GM21786 (cell line): ENCODE data around the gene MPND.
A peak's percentile ranks its signal among the peaks of the same experiment; 100 is the strongest.

Experiments
- ATAC-seq: cut with Tn5 transposase; IDR thresholded peaks from one replicate; pipeline ENCODE4 v1.9.1; 2021; ENCODE audit not compliant: unreplicated experiment

MPND gene, protein sequence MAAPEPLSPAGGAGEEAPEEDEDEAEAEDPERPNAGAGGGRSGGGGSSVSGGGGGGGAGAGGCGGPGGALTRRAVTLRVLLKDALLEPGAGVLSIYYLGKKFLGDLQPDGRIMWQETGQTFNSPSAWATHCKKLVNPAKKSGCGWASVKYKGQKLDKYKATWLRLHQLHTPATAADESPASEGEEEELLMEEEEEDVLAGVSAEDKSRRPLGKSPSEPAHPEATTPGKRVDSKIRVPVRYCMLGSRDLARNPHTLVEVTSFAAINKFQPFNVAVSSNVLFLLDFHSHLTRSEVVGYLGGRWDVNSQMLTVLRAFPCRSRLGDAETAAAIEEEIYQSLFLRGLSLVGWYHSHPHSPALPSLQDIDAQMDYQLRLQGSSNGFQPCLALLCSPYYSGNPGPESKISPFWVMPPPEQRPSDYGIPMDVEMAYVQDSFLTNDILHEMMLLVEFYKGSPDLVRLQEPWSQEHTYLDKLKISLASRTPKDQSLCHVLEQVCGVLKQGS

DNA sequence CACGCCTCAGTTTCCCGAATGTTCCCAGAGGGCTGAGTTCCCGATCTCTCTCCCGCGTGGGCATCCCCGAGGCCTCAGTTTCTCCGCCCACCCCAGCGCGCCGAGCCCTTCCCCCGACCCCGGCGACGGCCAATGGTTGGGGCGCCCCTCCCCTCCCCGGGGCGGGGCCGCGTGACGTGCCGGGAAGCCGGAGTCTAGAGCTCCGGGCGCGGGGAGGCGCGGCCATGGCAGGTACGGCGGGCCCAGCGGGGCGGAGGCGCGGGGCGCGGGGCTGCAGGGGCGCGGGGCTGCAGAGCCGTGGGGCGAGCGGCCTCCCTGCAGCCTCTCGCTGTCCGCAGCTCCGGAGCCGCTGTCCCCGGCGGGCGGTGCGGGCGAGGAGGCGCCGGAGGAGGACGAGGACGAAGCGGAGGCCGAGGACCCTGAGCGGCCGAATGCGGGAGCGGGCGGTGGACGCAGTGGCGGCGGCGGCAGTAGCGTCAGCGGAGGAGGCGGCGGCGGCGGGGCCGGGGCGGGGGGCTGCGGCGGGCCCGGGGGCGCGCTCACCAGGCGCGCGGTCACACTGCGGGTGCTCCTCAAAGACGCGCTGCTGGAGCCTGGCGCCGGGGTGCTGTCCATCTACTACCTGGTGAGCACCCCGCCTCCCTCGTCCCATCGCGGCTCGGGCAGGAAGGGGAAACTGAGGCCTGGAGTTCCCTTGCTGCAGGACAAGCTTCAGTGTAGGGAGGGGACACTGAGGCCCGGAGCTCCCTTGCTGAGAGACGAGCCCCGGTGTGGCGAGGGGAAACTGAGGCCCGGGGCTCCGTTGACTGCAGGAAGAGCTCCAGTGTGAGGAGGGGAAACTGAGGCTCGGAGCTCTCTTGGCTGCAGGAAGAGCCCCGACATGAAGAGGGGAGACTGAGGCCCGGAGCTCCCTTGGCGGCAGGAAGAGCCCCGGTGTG, at the start of gene MPND:
Gene MPND, plus strand, starts transcription at position 193 of the 938 bp plus-strand sequence. Its CDS starts 32 bp downstream, at position 225.
- peak; percentile 36 for ATAC-seq

DNA sequence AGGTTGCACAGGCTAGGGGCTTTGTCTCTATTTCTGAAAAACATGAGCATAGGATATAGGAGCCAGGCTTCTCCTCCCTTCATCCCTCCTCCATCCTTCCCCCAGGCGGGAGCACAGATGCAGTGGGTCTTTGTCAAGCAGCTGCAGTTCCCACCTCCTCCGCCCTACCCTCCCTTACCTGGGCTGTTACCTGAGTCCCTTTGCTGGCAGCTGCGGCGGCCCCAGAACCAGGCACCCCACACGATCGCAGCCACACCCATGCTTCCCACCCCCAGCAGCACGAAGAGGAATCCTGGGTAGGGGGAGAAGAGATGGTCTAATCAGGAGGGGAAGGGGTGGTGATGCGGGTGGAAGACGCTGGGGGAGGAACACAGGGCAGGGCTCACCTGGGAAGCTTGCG, 49.0 kb upstream of the MPND start:
- no peak for ATAC-seq

DNA sequence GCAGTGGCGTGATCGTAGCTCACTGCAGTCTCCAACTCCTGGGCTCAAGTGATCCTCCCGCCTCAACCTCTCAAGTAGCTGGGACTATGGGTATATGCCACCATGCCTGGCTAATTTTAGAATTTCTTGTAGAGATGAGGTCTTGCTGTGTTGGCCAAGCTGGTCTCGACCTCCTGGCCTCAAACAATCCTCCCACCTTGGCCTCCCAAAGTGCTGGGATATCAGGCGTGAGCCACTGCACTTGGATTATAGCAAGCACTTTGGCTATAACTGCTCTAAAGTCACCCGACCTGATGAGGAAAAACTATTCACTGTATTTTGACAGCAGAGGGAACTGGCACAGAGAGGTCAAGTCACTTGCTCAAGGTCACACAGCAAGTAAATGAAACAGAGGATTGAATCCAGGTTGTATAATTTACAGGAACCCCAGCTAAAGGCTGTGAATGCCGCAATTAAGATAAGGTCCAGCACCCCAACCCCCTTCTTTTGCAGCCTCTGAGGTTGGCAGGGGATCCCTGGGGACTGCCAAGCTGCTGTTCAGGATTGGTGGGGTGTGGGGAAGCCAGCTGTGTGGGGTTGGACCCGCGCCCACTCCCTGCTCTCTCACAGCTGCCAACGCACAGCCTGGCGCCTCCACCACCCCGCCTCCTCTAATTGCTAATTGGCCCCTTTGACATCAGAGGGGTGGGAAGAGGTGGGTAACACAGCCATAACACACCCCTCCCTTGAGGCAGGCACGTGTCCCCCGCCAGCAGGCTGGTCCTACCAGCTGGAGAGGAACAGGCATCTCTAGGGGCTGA, 47.2 kb upstream of the MPND start:
- no peak for ATAC-seq

DNA sequence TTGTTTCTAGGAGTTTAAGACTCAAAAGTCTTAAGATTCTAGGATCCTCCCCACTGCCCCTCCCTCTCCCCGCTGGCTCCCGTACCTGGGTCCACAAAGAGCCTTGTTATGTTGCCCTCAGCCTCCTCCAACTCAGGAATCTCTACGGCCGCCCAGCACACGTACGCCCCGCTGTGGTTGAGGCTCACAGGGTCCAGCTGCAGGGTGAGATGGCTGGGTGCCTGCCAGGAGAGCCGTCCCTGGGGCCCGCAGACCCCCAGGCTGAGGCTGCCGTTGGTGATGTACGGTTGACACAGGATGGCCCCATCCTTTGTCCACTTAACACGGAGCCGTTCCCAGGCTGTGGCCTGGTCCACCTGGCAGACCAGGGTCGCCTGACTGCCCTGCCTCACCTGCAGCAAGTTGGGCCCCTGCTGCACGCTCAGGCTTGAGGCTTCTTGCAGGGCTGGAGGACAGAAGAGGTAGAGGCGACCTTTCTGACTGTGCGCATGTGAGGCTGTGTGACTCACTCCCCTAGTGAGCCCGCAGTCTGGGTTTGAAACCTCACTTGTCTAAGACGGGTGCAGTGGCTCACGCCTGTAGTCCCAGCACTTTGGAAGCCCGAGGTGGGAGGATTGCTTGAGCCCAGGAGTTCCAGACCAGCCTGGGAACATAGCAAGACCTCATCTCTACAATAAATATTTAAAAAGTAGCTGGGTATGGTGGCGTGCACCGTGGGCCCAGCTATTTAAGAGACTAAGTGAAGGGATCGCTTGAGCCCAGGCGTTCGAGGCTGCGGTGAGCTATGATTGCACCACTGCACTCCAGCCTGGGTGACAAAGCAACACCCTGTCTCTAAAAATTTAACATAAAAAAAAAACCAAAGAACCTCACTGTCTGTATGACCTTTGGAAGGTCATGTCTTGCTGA, 45.2 kb upstream of the MPND start:
- ATAC-seq = no peak

DNA sequence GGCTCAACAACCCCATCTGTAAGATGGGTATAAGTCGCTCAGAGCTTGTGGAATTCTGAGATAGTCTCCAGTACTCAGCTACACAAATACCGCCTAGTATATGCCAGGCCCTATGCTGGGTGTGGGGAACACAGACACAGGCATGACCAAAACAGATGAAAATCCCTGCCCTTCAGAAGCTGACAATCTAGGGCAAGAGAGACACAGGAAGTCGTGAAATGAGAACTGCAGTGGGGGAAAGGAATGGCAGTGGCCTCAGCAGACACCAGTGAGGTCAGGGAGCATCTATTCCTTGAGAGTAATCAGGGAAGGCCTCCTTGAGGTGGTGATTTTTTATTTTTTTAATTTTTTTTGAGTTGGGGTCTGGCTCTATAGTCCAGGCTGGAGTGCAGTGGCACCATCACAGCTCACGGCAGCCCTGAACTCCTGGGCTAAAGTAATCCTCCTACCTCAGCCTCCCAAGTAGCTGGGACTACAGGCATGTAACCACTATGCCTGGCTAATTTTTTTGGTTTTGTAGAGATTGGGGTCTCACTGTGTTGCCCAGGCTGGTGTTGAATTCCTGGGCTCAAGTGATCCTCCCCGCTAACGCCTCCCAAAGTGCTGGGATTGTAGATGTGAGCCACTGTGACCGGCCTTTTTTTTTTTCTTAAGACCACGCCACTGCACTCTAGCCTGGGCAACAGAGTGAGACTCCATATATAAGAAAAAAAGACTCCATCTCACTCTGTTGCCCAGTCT, 44.4 kb upstream of the MPND start:
- ATAC-seq = no peak

DNA sequence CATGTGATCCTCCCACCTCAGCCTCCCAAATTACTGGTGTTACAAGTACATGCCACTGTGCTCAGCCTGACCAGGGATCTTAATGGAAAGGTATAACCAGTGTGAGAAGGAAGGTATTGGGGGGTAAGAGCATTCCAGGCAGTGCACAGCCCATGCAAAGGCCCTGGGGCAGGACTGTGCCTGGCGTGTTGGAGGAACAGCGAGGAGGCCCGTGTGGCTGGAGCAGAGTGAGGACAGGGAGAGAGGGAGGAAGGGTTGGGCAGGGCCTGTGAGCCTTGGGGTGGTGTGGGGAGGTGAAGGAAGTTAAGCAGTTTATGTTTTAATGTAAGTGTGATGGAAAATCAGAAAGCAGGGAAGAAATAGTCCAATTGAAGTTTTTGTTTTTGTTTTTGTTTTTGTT, 42.8 kb upstream of the MPND start:
- no peak for ATAC-seq

DNA sequence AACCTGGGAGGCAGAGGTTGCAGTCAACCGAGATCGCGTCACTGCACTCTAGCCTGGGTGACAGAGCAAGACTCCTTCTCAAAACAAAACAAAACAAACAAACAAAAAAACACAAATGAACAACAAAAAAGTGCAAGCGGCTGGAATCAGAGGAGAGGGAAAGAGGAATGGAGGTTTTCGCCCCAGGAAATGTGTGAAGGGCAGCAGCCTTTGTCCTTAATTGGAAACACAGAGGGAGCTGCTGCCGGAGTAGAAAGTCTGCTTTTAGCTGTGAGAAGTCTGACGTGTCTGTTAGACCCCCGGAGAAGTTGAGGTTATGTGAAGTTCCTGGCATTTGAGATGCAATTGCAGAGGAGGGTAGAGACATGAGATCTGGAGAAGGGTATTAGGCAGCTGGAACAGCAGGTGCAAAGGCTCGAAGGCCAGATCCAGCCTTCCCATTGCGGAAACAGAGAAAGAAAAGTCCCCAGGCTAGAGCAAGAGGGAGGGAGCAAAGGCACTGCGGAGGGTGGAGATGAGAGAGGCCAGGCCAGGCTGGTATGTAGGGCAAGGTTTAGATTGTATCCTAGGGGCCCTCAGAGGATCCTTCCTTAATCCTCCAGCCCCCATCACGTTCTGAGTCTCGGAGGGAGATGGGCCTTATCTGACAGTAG, 41.6 kb upstream of the MPND start:
- ATAC-seq = no peak

DNA sequence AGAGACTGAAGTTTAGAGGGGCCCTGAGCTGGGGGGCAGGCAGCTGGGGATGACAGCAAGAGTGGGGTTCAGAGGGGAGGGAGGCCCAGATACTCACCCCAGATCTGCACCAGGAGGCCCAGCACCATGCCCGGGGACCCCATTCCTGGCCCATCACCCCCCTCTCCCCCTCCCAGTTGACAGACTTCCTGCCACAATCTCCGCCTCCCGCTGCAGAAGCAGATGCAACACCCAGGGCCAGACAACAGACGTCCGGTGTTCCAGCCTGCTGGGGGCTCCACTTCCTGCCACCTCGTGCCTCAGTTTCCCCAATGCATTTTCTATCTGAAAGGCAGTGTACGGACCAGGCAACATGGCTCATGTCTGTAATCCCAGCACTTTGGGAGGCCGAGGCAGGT, 41.1 kb upstream of the MPND start, which contains the start of gene TMIGD2:
Gene TMIGD2, minus strand, starts transcription at position 147 of the 398 bp plus-strand sequence. Its CDS starts 4 bp downstream, at position 143.
- no peak for ATAC-seq

DNA sequence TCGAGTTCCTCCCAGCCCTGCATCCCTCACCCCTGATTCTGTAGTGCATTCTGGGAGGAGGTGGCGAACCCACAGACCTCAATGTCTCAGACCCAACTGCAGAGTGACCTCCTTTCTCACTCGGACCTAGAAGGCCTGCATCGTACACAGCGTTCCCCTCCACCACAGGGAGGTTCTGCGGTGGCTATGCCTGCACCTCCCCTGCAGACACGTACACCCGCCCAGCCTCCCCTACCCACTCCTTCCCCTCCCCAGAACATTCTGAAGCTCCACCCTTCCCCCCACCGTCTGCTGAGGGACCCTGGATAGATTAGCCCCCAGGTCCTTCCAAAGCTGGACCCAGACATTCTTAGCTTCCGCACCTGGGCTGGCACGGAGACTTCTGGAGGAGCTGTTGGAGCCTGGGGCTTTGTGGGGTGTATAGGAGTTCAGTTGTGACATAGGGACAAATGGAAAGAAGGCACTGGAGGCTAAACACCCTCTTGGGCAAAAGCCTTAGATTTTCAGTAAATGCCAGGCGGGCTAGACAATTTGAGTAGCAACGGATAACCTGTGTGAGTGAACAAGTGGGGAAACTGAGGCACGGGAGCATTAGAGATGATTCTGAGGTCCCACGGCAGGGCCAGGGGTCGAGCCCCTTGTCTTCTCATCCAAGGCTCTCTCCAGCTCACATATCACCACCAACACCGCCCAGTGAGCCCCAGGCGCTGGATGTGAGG, 39.4 kb upstream of the MPND start:
- no peak for ATAC-seq

DNA sequence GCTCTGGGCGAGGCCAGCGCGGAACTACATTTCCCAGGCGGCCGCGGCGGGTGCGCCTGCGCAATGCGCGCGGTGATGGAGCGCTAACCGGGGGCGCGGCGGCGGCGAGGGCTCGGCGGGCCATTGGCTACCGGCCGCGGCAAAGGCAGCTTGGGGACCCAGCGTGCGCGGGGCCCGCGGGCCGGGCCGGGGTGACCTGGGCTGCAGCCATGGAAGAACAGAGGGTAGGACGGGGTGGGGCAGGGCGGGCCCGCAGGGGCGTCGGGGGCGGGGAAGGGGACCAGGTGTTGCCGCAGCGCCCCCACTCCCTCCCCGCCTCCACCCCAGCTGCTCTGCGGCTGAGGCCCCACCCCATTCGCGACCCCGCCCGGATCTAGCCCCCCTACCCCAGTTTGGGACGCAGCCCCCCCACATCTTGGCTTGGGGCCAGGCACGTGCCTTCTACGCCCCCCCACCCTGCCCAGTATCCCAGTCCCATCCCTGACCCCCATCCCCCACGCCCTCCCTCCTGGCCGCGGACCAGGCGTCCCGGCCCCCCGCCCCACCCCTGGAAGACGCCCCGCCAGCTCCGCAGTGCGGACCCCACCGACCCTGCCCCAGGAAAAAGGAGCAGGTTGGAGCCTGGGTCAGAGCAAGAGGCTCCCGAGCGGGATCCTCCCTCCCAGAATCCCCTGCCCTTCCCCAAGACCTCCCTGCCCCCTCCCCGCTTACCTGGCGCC, 38.7 kb upstream of the MPND start, which contains the start of gene FSD1:
Gene FSD1, plus strand, starts transcription at position 61 of the 719 bp plus-strand sequence. Its CDS starts 149 bp downstream, at position 210.
- no peak for ATAC-seq

DNA sequence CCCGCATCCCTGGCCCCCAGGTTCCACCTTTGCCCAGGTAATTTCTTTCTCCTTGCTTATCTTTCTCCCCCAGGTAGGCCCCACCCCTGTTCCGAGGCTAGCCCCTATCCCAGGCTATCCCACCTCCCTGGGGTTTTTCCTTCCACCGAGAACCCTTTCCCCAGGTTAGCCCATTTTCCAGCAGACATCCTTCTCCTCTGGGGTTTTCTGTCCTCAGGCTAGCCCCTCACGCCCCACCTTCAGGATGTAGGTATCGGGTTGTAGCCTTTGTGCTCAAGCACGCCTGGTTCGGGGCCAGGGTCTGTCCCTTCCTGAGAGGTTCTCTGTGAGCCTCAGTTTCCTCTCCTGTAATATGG, 38.1 kb upstream of the MPND start:
- no peak for ATAC-seq

DNA sequence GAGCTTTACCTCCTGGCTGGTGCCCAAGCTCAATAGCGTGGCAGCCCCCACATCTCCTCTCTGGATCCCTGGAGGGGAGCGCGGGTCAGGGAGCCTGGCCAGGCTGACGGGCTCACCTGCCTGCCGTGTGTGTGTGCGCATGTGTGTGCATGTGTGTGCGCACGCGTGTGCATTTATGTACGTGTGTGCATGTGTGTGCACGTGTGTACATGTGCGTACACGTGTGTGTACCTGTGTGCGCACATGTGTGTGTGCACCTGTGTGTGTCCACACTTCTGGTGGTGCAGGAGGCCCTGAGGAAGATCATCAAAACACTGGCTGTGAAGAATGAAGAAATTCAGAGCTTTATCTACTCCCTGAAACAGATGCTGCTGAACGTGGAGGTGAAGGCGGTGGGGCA, 37.7 kb upstream of the MPND start:
- no peak for ATAC-seq

DNA sequence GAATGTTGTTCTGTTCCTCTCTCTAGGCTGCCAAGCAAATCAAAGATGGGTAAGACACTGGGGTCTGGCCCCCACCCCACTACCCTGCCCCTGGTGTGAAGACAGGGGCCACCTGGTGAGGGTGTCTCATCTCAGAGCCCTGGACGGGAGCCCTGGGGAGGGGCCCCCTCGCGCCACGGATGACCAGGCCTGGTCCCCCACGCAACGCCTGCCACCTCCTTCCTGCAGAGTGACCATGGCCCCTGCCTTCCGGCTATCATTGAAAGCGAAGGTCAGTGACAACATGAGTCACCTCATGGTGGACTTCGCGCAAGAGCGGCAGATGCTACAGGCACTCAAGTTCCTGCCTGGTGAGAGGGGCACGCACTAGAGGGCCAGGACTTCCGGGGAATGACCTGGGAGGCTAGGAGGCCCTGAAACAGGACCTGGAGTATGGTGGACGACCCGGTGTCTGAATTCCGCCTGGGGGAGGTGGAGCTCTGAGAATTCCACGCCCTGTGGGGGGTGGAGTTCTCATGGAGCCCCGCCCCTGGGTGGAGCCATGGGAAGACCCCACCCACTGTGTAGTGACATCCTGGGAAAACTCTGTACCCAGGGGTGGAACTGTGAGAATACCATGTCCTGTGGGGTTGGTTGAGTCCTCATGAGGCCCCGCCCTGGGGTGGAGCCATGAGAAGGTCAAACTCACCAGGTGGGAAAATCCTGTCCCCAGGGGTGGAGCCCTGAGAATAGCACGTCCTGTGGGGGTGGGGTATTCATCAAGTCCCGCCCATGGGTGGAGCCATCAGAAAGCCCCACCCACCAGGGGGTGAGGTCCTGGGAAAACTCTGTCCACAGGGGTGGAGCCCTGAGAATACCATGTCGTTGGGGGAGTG, 32.9 kb upstream of the MPND start:
- ATAC-seq = no peak

DNA sequence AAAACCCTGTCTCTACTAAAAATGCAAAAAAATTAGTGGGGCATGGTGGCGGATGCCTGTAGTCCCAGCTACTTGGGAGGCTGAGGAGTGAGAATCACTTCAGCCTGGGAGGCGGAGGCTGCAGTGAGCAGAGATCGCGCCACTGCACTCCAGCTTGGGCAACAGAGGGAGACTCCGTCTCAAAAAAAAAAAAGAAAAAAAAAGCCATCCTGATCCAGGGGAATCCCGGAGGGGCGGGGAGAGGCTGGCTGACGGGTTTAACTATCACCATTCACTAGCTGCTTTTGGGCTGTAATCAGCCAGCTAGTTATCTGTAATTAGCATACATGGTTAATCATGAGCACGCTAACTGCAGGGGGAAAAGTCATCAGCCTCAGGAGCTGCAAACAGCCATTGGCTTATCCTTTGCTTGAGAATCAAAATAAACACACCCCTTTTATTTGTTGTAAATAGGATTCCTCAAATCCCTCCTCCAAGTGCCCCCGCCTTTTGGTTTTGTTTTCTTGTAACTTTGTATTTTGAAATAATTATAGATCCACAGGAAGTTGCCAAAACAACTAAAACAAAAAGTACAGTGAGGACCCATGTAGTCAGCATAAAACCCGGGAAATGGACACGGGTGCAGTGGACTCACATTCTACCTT, 29.4 kb upstream of the MPND start:
- no peak for ATAC-seq

DNA sequence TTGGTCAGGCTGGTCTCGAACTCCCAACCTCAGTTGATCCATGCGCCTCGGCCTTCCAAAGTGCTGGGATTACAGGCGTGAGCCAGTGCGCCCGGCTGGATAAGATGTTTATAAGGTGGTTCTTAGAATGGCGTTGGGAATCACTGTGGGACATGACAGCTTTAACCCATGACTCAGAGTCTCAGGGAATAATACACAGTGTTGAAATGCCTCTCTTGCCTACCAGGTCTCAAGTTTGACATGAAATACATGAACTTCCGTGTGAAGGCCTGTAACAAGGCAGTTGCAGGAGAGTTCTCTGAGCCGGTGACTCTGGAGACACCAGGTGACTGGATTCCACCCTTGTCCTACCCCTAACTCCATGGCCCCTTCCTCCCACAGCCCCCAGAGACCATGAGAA, 26.4 kb upstream of the MPND start:
- ATAC-seq = no peak

DNA sequence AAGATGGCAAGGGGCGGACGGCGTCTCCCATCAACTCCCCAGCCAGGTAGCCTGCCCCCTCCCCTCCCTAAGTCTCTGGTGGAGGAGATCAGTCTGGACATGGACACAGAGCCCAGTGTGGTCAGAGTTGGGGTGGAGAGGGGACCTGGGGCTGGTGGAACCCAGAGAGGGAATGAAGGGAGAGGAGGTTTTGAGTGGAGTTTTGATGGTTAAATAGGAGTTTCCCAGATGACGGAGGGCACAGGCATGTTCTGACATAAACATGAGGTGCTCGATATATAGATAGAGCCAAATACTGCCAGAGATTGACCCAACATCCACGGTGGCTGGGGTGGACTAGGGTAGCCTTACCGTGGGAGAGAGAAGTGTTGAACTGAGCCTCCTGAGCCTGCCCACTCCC, 24.9 kb upstream of the MPND start:
- no peak for ATAC-seq
